ENCODE measurements around the gene ELMO2.
"Not testable (repeated sequence)": the region's sequence is repeated elsewhere in the genome, so short reads cannot be mapped to it uniquely, and the experiment has no call there.

ELMO2 gene

GRCh38 chr20:46401478-46401860 is 4.9 kb downstream of the ELMO2 start:
- no peak for DNase-seq

GRCh38 chr20:46400828-46401477 is 5.5 kb downstream of the ELMO2 start:
- no peak for DNase-seq

- DNase-seq = no peak
Observed at GRCh38 chr20:46400253-46400652, 6.2 kb downstream of the ELMO2 start.

- no peak for DNase-seq
Observed at GRCh38 chr20:46399401-46399800, 7.0 kb downstream of the ELMO2 start.

- DNase-seq = no peak
Observed at GRCh38 chr20:46398963-46399362, 7.5 kb downstream of the ELMO2 start.

GRCh38 chr20:46396052-46396740 is 10.2 kb downstream of the ELMO2 start:
- DNase-seq = no peak

- DNase-seq = no peak
Observed at GRCh38 chr20:46394872-46395760, 11.3 kb downstream of the ELMO2 start.

- no peak for DNase-seq
Observed at GRCh38 chr20:46393967-46394366, 12.4 kb downstream of the ELMO2 start.

- DNase-seq = no peak
Observed at GRCh38 chr20:46388937-46389336, 17.5 kb downstream of the ELMO2 start.

GRCh38 chr20:46388201-46388836 is 18.1 kb downstream of the ELMO2 start:
- no peak for DNase-seq

- not testable (repeated sequence) for DNase-seq
Observed at GRCh38 chr20:46387054-46387453, 19.4 kb downstream of the ELMO2 start.

- no peak for DNase-seq
Observed at GRCh38 chr20:46378412-46379009, 27.9 kb downstream of the ELMO2 start.

- no peak for DNase-seq
Observed at GRCh38 chr20:46377518-46377917, 28.9 kb downstream of the ELMO2 start.

GRCh38 chr20:46376196-46376785 is 30.1 kb downstream of the ELMO2 start:
- DNase-seq = no peak

GRCh38 chr20:46375771-46376170 is 30.6 kb downstream of the ELMO2 start:
- no peak for DNase-seq

GRCh38 chr20:46374383-46374782 is 32.0 kb downstream of the ELMO2 start:
- no peak for DNase-seq

GRCh38 chr20:46371656-46372055 is 34.8 kb downstream of the ELMO2 start:
- DNase-seq = no peak

GRCh38 chr20:46368902-46369268 is 37.5 kb downstream of the ELMO2 start:
- no peak for DNase-seq

GRCh38 chr20:46367967-46368901 is 38.2 kb downstream of the ELMO2 start:
- no peak for DNase-seq

GRCh38 chr20:46367234-46367633 is 39.2 kb downstream of the ELMO2 start:
- no peak for DNase-seq

- no peak for DNase-seq
Observed at GRCh38 chr20:46366826-46367225, 39.6 kb downstream of the ELMO2 start.
